Body of pancreas (tissue), 4 donors: Measurements from ENCODE around the gene SPC24. TPM values are rescaled to one million over a fixed set of nuclear protein-coding genes. Genes with fewer than 3 reads are reported as not detected.
"Not testable (repeated sequence)": the region's sequence is repeated elsewhere in the genome, so short reads cannot be mapped to it uniquely, and the experiment has no call there.

ENCODE experiments used
- ATAC-seq: fragments of 150-250 bp; one replicate; pipeline ENCODE4 v1.9.1; 2016
- DNase-seq, 4 donors: peaks; one replicate each; pipeline ENCODE4 v3.0.0-alpha.2; 2019
- H3K27ac ChIP-seq, 4 donors: fragments of 200-600 bp; sonication (generic); 1 replicate in 3 of 4; 2 replicates in 1 of 4; pipeline versions ENCODE4 v1.5.1 to v1.6.1; 2016 to 2019; ENCODE audit warnings: mild to moderate bottlenecking in 1 of 4, mixed read lengths in 1 of 4, moderate library complexity in 1 of 4
- H3K27me3 ChIP-seq, 2 donors: fragments of 200-600 bp; sonication (generic); one replicate each; pipeline ENCODE4 v1.6.0; 2016; ENCODE audit warnings: mild to moderate bottlenecking in 1 of 2
- H3K36me3 ChIP-seq, 2 donors: fragments of 200-600 bp; sonication (generic); replicated peaks in 1 of 2; 2 replicates each; pipeline ENCODE4 v1.5.1; 2016; ENCODE audit warnings: low read depth in 2 of 2; ENCODE audit not compliant: insufficient read depth in 1 of 2
- H3K4me1 ChIP-seq: fragments of 200-600 bp; sonication (generic); one replicate; pipeline ENCODE4 v1.6.0; 2016
- H3K4me3 ChIP-seq, 2 donors: fragments of 200-600 bp; sonication (generic); 1 replicate in 1 of 2; 2 replicates in 1 of 2; pipeline ENCODE4 v1.5.1; 2016 to 2019
- H3K9me3 ChIP-seq, 3 donors: fragments of 200-600 bp; sonication (generic); 1 replicate in 2 of 3; 2 replicates in 1 of 3; pipeline ENCODE4 v1.5.1; 2016
- POLR2A ChIP-seq, 3 donors: fragments of 450-650 bp; IDR thresholded peaks; one replicate each; pipeline ENCODE4 v1.6.1; 2016; ENCODE audit warnings: antibody characterized with exemption in 3 of 3, mild to moderate bottlenecking in 2 of 3
- WGBS, 2 donors: methylation state at CpG; one replicate each; pipeline ENCODE4 v1.1.5; 2017; 5-methylcytosine and 5-hydroxymethylcytosine counted together
- intact Hi-C: fragments of 100-400 bp; cut with DNase I; formaldehyde crosslinking; loops from one replicate; pipeline ENCODE4 v1.15.1; 2023
- total RNA-seq, 2 donors: library from RNA; depleted of rRNA; stranded (reverse); fragments of >200 nt; gene quantifications; one replicate each; pipeline ENCODE4 v1.1.0, GENCODE V29; 2016
- TF ChIP-seq, protein P1 (sequence below), 7 experiments: fragments of 450-650 bp in 4 of 7; fragments of 200-600 bp in 3 of 7; sonication (generic) in 3 of 7; IDR thresholded peaks; one replicate each; pipeline ENCODE4 v1.5.1; 2016 to 2019; ENCODE audit warnings: antibody characterized with exemption in 7 of 7

The SPC24 gene
- total RNA-seq, 2 donors from 2014 or later: 1.8 to 6.9 TPM

DNA sequence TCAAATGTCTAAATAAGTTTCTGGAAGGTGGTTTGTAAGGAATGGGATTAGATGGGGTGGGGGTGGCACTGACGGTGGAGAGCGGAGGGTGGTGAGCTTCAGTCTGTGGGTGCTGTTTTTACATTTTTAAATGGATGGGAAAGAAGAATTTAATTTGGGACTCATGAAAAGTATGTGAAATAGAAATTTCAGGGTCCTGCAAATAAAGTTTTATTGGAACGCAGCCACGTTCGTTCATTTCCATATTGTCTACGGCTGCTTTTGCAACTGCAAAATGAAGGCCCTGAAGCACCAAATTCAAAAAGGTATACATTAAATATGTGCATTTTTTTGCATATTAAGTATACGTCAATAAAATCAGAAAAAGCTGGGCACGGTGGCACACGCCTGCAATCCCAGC is 31.9 kb upstream of the SPC24 start:
- ATAC-seq: no peak
- TF ChIP-seq POLR2A (IDR thresholded peaks at IDR 0.05): no peak
- TF ChIP-seq, protein P1, sequence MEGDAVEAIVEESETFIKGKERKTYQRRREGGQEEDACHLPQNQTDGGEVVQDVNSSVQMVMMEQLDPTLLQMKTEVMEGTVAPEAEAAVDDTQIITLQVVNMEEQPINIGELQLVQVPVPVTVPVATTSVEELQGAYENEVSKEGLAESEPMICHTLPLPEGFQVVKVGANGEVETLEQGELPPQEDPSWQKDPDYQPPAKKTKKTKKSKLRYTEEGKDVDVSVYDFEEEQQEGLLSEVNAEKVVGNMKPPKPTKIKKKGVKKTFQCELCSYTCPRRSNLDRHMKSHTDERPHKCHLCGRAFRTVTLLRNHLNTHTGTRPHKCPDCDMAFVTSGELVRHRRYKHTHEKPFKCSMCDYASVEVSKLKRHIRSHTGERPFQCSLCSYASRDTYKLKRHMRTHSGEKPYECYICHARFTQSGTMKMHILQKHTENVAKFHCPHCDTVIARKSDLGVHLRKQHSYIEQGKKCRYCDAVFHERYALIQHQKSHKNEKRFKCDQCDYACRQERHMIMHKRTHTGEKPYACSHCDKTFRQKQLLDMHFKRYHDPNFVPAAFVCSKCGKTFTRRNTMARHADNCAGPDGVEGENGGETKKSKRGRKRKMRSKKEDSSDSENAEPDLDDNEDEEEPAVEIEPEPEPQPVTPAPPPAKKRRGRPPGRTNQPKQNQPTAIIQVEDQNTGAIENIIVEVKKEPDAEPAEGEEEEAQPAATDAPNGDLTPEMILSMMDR (IDR thresholded peaks at IDR 0.05): no peak
- Histone ChIP-seq H3K9me3 (no peaks in the 10 kb centered on the region), H3K4me3 (no peak overlapping the region), H3K27ac (no peak overlapping the region), H3K36me3 (no peaks in the 10 kb centered on the region), H3K4me1 (peaks cover 45% of the 10 kb centered on the region), H3K27me3 (no peaks in the 10 kb centered on the region)
- DNase-seq: no peak
- WGBS, 2 donors: 94 to 96% methylated on average over 9 of the region's 9 CpGs
- intact Hi-C loops: no loop called here

DNA sequence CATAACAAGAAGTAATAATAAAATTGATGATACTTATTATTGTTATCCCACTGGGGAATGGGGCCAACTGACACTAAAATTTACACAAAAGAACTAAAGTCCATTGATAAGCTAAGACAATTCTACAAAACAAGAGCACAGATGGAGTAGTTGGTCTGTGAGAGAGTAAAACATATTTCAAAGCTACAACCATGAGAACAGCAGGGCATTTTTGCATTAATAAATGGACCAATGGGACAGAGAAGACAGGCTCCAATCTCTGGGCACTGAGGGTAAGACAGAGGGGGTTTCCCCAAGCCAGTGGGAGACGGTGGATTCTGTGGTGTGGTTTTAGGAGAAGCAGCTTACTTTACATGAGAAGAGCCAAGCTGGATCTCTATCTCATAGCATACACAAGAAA is 27.4 kb upstream of the SPC24 start:
- Histone ChIP-seq H3K27me3 (no peaks in the 10 kb centered on the region), H3K4me3 (no peak overlapping the region), H3K4me1 (peaks cover 31% of the 10 kb centered on the region), H3K27ac (no peak overlapping the region), H3K9me3 (no peaks in the 10 kb centered on the region), H3K36me3 (peaks cover 0 to 3% of the 10 kb centered on the region in 2 donors)
- ATAC-seq: no peak
- DNase-seq: no peak
- intact Hi-C loops: no loop called here
- TF ChIP-seq, protein P1 (IDR thresholded peaks at IDR 0.05): no peak
- no peak for TF ChIP-seq POLR2A (IDR thresholded peaks at IDR 0.05)
- 83 to 85% methylated on average over 1 of the region's 1 CpG for WGBS, 2 donors

DNA sequence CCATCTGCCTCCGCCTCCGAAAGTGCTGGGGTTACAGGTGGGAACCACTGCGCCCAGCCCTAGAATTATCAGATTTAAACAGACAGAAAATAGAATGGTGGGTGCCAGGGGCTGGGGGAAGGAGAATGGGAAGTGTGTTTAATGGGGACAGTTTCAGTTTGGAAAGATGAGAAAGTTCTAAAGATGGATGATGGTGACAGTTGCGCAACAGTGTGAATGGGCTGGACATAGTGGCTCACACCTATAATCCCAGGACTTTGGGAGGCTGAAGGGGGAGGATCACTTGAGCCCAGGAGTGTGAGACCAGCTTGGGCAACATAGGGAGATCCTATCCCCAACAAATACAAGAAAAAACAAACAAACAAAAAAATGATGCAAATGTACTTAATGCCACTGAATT is 25.9 kb upstream of the SPC24 start:
- H3K4me3 ChIP-seq: no peak overlapping the region
- peaks cover 0 to 11% of the 10 kb centered on the region in 2 donors for H3K36me3 ChIP-seq
- H3K9me3 ChIP-seq: no peaks in the 10 kb centered on the region
- H3K27me3 ChIP-seq: no peaks in the 10 kb centered on the region
- ATAC-seq (no peak), DNase-seq (no peak)
- H3K4me1 ChIP-seq: peaks cover 31% of the 10 kb centered on the region
- no peak for TF ChIP-seq POLR2A (IDR thresholded peaks at IDR 0.05)
- TF ChIP-seq, protein P1 (IDR thresholded peaks at IDR 0.05): no peak
- H3K27ac ChIP-seq: no peak overlapping the region
- intact Hi-C loops: no loop called here
- WGBS, 2 donors: 86 to 94% methylated on average over 4 of the region's 4 CpGs

DNA sequence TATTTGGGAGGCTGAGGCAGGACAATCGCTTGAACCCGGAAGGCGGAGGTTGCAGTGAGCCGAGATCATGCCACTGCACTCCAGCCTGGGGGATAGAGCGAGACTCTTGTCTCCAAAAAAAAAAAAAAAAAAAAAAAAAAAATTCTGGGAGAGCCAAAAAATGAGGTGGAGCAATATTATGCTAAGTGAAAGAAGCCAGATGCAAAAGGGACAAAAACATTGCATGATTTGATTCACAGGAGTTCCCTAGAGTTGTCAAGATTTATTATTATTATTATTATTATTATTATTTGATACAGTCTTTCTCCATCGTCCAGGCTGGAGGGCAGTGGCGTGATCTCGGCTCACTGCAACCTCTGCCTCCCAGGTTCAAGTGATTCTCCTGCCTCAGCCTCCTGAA is 25.4 kb upstream of the SPC24 start:
- H3K4me3 ChIP-seq, DNase-seq, H3K27ac ChIP-seq, H3K27me3 ChIP-seq, intact Hi-C loops, ATAC-seq, H3K9me3 ChIP-seq: not testable (repeated sequence)
- 86 to 90% methylated on average over 8 of the region's 8 CpGs for WGBS, 2 donors
- H3K36me3 ChIP-seq: peaks cover 0 to 16% of the 10 kb centered on the region in 2 donors
- H3K4me1 ChIP-seq: peaks cover 29% of the 10 kb centered on the region

DNA sequence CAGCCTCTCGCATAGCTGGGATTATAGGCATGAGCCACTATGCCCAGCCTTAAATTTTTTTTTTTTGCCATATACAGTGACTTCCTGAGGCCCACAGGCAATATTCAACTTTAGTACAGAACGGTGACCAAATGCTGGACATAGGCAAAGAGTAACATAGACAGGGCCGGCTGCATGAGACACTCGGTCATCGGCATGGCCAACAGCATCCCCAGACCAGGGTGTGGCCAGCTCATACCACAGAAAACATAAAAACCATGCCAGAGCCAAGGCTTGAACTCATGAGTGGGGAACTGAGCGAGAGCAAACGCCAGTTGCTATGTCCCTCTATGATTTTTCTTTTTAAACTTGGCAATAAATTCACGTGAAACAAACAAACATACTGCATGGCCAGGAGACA is 24.8 kb upstream of the SPC24 start:
- TF ChIP-seq POLR2A (IDR thresholded peaks at IDR 0.05): no peak
- TF ChIP-seq, protein P1 (IDR thresholded peaks at IDR 0.05): no peak
- intact Hi-C loops: no loop called here
- H3K9me3 ChIP-seq: no peaks in the 10 kb centered on the region
- H3K27me3 ChIP-seq: no peaks in the 10 kb centered on the region
- DNase-seq (no peak), ATAC-seq (no peak)
- peaks cover 0 to 18% of the 10 kb centered on the region in 2 donors for H3K36me3 ChIP-seq
- H3K4me3 ChIP-seq: no peak overlapping the region
- H3K27ac ChIP-seq: no peak overlapping the region
- peaks cover 22% of the 10 kb centered on the region for H3K4me1 ChIP-seq
- 78 to 92% methylated on average over 8 of the region's 8 CpGs for WGBS, 2 donors
